Measurements from ENCODE around the gene ANO4. TPM values are rescaled to one million over a fixed set of nuclear protein-coding genes. Genes with fewer than 3 reads are reported as not detected.
A peak's percentile ranks its signal among the peaks of the same experiment; 100 is the strongest.

The ANO4 gene
- total RNA-seq, 1 donor from 2014 or later: 7.3 TPM

DNA sequence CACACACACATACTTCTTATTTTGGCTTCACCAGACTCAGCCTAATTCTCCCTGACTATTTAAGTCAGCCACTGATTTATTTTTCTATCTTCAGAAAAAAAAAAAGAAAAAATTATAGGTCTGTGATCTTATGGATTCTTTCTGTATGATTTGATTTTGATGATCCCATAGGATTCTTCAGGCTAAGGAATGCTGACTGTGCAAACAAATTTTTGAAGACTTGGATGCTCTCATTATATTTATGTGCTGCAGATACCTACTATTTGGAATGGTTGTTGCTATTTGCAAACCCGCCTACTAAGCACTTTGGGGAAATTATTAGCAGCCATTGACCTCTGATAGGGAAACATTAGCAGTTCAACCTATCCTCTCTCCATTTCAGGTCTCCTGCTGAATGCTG is 4.0 kb upstream of the ANO4 start:
- H3K9me3 Mint-ChIP-seq: no peaks in the 10 kb centered on the region
- no peak overlapping the region for H3K4me3 Mint-ChIP-seq
- peaks cover 32% of the 10 kb centered on the region for H3K27me3 Mint-ChIP-seq
- H3K27ac Mint-ChIP-seq: no peak overlapping the region
- DNase-seq (ENCODE audit: extremely low spot score, unreplicated experiment): no peak
- TF ChIP-seq, protein P1, sequence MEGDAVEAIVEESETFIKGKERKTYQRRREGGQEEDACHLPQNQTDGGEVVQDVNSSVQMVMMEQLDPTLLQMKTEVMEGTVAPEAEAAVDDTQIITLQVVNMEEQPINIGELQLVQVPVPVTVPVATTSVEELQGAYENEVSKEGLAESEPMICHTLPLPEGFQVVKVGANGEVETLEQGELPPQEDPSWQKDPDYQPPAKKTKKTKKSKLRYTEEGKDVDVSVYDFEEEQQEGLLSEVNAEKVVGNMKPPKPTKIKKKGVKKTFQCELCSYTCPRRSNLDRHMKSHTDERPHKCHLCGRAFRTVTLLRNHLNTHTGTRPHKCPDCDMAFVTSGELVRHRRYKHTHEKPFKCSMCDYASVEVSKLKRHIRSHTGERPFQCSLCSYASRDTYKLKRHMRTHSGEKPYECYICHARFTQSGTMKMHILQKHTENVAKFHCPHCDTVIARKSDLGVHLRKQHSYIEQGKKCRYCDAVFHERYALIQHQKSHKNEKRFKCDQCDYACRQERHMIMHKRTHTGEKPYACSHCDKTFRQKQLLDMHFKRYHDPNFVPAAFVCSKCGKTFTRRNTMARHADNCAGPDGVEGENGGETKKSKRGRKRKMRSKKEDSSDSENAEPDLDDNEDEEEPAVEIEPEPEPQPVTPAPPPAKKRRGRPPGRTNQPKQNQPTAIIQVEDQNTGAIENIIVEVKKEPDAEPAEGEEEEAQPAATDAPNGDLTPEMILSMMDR (conservative IDR thresholded peaks at IDR 0.05): no peak
- no peaks in the 10 kb centered on the region for H3K36me3 Mint-ChIP-seq
- peaks cover 16% of the 10 kb centered on the region for H3K4me1 Mint-ChIP-seq (ENCODE audit: unreplicated experiment)

DNA sequence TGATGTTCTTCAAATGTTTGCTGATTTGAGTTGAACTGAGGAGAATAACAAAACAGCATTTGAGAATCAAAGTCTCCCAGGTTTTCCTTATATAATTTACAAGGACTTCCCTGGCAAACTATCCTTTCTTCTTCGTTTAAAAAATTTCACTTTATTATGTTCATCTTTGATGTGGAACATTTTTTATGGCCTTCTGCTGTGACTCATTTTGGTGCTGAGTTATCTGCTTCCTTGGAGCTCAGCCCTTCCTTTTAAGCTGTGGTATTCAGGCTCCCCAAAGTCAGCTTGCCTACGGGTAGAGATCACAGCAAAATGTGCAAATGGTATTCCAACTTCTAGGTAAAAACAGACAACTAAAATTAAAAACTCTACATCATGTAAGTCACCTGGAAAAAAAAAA is 1.4 kb upstream of the ANO4 start:
- Mint-ChIP-seq H3K27ac (no peak overlapping the region), H3K4me3 (no peak overlapping the region), H3K27me3 (peaks cover 51% of the 10 kb centered on the region), H3K9me3 (no peaks in the 10 kb centered on the region), H3K36me3 (no peaks in the 10 kb centered on the region), H3K4me1 (ENCODE audit: unreplicated experiment) (peaks cover 19% of the 10 kb centered on the region)
- DNase-seq (ENCODE audit: extremely low spot score, unreplicated experiment): no peak
- TF ChIP-seq, protein P1 (conservative IDR thresholded peaks at IDR 0.05): no peak

DNA sequence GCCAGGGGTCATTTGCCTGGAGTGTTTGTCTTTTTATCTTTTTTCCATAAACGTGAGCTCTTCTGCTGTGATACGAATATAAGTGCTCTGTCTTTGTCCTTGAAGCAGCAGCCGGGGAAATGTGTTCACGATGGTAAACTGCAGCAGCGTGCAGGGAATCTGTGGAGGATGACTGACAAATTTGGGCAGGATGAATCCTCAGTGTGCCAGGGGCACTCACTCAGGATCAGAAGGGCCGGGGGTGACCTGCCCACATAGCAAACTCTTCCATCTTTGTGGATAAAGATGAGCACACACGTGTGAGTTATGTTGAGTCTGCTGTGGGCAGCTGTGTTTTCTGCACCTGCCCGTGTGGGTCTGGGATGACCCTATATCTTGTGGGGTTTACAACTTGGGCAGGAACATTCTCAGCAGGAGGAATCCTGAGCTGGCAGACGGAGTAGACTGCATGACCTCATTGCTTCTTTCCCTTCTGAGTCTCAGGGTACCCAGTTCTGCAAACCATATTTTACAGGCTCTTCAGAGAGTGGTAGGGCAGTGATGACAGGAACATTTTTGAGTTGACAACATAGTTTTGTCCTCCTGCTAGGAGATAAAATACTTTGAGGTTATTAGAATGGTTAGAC is 711 bp downstream of the ANO4 start:
- Mint-ChIP-seq H3K9me3 (no peaks in the 10 kb centered on the region), H3K27me3 (peaks cover 54% of the 10 kb centered on the region), H3K27ac (no peak overlapping the region), H3K36me3 (no peaks in the 10 kb centered on the region), H3K4me3 (peak overlapping the region; percentile 55), H3K4me1 (ENCODE audit: unreplicated experiment) (peaks cover 19% of the 10 kb centered on the region)
- DNase-seq (ENCODE audit: extremely low spot score, unreplicated experiment): no peak
- TF ChIP-seq, protein P1 (conservative IDR thresholded peaks at IDR 0.05): no peak

DNA sequence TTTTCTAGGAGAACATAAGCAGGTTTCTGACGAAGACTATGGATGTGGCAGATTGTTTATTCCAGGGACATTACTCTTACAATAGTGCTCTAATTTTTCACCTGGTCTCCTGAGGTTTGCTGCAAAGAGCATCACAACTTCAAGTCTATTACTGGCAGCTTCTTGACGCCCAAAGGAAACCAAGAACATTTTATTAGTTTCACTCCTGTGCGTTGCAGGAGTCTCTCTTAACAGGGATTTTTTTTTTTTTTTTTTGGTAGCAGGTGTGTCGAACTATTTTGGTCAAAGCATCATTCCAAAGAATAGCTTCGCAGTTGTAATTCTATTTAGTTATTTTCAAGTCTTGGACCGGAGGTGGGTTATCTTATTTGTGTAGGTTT is 1.2 kb downstream of the ANO4 start:
- no peak for DNase-seq (ENCODE audit: extremely low spot score, unreplicated experiment)
- Mint-ChIP-seq H3K27me3 (peaks cover 57% of the 10 kb centered on the region), H3K9me3 (no peaks in the 10 kb centered on the region), H3K27ac (no peak overlapping the region), H3K36me3 (no peaks in the 10 kb centered on the region), H3K4me1 (ENCODE audit: unreplicated experiment) (peaks cover 19% of the 10 kb centered on the region), H3K4me3 (no peak overlapping the region)
- TF ChIP-seq, protein P1 (conservative IDR thresholded peaks at IDR 0.05): no peak

DNA sequence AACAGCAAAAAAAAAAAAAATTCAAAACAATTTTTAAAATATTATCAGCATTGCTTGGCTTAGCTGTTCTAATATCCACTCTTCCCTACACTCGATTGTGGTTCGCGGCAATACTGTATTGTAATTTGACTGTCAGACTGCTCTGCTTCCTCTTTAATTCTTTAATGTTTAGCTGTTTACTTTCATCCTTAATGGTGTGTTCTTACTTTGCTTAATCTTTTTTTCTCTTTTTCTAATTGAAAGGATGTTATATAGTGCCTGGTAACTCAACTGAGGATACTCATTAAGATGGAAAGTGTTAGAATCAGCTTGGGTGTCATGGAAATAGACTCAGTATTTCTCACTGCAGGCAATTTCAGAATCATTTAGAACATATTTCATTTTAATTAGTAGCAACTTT is 2.0 kb downstream of the ANO4 start:
- TF ChIP-seq, protein P1 (conservative IDR thresholded peaks at IDR 0.05): no peak
- Mint-ChIP-seq H3K36me3 (no peaks in the 10 kb centered on the region), H3K27ac (no peak overlapping the region), H3K9me3 (no peaks in the 10 kb centered on the region), H3K27me3 (peaks cover 62% of the 10 kb centered on the region), H3K4me3 (no peak overlapping the region), H3K4me1 (ENCODE audit: unreplicated experiment) (peaks cover 19% of the 10 kb centered on the region)
- DNase-seq (ENCODE audit: extremely low spot score, unreplicated experiment): no peak

DNA sequence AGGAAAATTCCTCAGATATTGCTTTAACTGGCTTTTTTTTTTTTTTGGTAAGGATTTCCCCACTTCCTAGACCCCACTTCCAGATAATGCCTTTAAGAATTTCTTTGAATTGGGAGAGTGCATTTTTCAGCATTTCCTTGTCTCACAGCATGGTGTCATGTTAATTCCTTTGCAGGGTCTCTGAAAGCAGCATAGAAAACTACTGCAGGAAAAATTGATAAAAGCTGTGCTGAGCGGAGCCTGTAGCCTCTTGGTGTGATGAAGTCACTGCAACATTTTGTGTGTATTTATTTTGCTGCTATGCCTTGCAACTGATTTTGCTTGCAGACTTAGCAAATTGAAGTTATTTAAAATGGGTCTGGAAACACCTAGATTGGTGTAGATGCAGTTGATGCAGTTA is 2.7 kb downstream of the ANO4 start:
- H3K9me3 Mint-ChIP-seq: no peaks in the 10 kb centered on the region
- H3K27ac Mint-ChIP-seq: no peak overlapping the region
- peaks cover 66% of the 10 kb centered on the region for H3K27me3 Mint-ChIP-seq
- no peak for DNase-seq (ENCODE audit: extremely low spot score, unreplicated experiment)
- no peak overlapping the region for H3K4me3 Mint-ChIP-seq
- no peaks in the 10 kb centered on the region for H3K36me3 Mint-ChIP-seq
- TF ChIP-seq, protein P1 (conservative IDR thresholded peaks at IDR 0.05): no peak
- peaks cover 19% of the 10 kb centered on the region for H3K4me1 Mint-ChIP-seq (ENCODE audit: unreplicated experiment)

Data from type B pancreatic cell (in vitro differentiated cells).